Measurements from ENCODE around the gene FAM107B.

DNA sequence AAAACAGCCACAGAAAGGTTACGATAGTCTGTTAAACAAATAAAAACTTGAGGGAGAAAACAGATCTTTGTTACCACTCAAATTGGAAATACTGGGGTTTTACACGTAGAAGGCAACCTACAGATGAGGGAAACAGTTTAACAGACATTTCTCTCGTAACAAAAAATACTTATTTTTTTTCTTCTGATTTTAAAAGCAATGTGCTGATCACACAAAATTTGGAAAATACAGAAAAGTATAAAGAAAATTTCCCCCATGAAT lies 211.7 kb downstream of the FAM107B start:
- TF ChIP-seq RCOR1 (conservative IDR thresholded peaks at IDR 0.05; ENCODE audit: low read depth, low read length) = no peak
- TF ChIP-seq EP300 (IDR thresholded peaks at IDR 0.05; ENCODE audit: borderline replicate concordance in 1 of 2, control insufficient read depth in 1 of 2, low read depth in 2 of 2, low read length in 2 of 2) = no peak
- no peak for TF ChIP-seq CHD2 (IDR thresholded peaks at IDR 0.05; ENCODE audit: borderline replicate concordance, low read depth, low read length)
- TF ChIP-seq ATF2 (IDR thresholded peaks at IDR 0.05; ENCODE audit: low read length) = no peak
- TF ChIP-seq GABPA (IDR thresholded peaks at IDR 0.05; ENCODE audit: low read depth) = no peak
- TF ChIP-seq KDM1A (IDR thresholded peaks at IDR 0.05; ENCODE audit: borderline replicate concordance) = no peak
- TF ChIP-seq POLR2A (IDR thresholded peaks at IDR 0.05; ENCODE audit: low read depth, low read length) = no peak
- TF ChIP-seq USF2 (IDR thresholded peaks at IDR 0.05; ENCODE audit: borderline replicate concordance, low read depth, low read length) = no peak
- no peak for TF ChIP-seq CTCF (IDR thresholded peaks at IDR 0.05 in 2 of 3, conservative IDR thresholded peaks at IDR 0.05 in 1 of 3; ENCODE audit: control insufficient read depth in 2 of 3, extremely low read depth in 1 of 3, insufficient read depth in 1 of 3, low read depth in 3 of 3, low read length in 3 of 3)

All from GM12878 (cell line).